HG03159 (cell line): ENCODE data around the gene RPA3.

Experiments used
- ATAC-seq: cut with Tn5 transposase; IDR thresholded peaks from one replicate; pipeline ENCODE4 v1.9.1; 2021; ENCODE audit warnings: mild to moderate bottlenecking, moderate library complexity; ENCODE audit not compliant: unreplicated experiment

RPA3 gene

GRCh38 chr7:7718492-7718891, at the start of gene RPA3:
TSS of gene RPA3 (minus strand) at chr7:7718607. CDS start at chr7:7640418, 78,189 bp downstream.
- ATAC-seq, result no peak

- ATAC-seq, result no peak
These were observed 48.3 kb upstream of the RPA3 start for GRCh38 chr7:7766671-7767070.

GRCh38 chr7:7765422-7765821, 47.0 kb upstream of the RPA3 start:
- peak; percentile 77 for ATAC-seq

GRCh38 chr7:7764520-7765396, 46.4 kb upstream of the RPA3 start:
- ATAC-seq, result no peak

- peak; percentile 49 for ATAC-seq
These were observed 43.8 kb upstream of the RPA3 start for GRCh38 chr7:7761974-7762779.

GRCh38 chr7:7761340-7761973, 43.0 kb upstream of the RPA3 start:
- peak; percentile 41 for ATAC-seq

- no peak for ATAC-seq
These were observed 39.2 kb upstream of the RPA3 start for GRCh38 chr7:7757576-7757975.

- no peak for ATAC-seq
These were observed 38.2 kb upstream of the RPA3 start for GRCh38 chr7:7756577-7756976.

- no peak for ATAC-seq
These were observed 33.1 kb upstream of the RPA3 start for GRCh38 chr7:7751243-7752092.

- ATAC-seq, result no peak
These were observed 32.3 kb upstream of the RPA3 start for GRCh38 chr7:7750571-7751242.

GRCh38 chr7:7746458-7746857, 28.1 kb upstream of the RPA3 start:
- no peak for ATAC-seq

GRCh38 chr7:7745966-7746365, 27.6 kb upstream of the RPA3 start:
- no peak for ATAC-seq

GRCh38 chr7:7745258-7745657, 26.9 kb upstream of the RPA3 start:
- ATAC-seq, result no peak

GRCh38 chr7:7742223-7742622, 23.8 kb upstream of the RPA3 start:
- no peak for ATAC-seq

GRCh38 chr7:7740037-7740355, 21.6 kb upstream of the RPA3 start:
- no peak for ATAC-seq

GRCh38 chr7:7739204-7740036, 21.0 kb upstream of the RPA3 start:
- no peak for ATAC-seq

- ATAC-seq, result no peak
These were observed 20.2 kb upstream of the RPA3 start for GRCh38 chr7:7738622-7739021.

- ATAC-seq, result no peak
These were observed 19.8 kb upstream of the RPA3 start for GRCh38 chr7:7738177-7738576.

GRCh38 chr7:7737674-7738073, 19.3 kb upstream of the RPA3 start:
- ATAC-seq, result no peak
